HUES48 (cell line): ENCODE results near the gene TCEAL7.

Experiments
- H3K27ac ChIP-seq: one replicate; pipeline ENCODE4 v1.7.0; 2013; ENCODE audit warnings: low read depth, low read length, inconsistent platforms
- H3K27me3 ChIP-seq: 2 replicates; pipeline ENCODE4 v1.6.1; 2013; ENCODE audit warnings: mild to moderate bottlenecking, low read length; ENCODE audit not compliant: control insufficient read depth, insufficient read depth
- H3K36me3 ChIP-seq: 2 replicates; pipeline ENCODE4 v1.6.1; 2013; ENCODE audit warnings: low read length; ENCODE audit not compliant: control insufficient read depth, insufficient read depth
- H3K4me1 ChIP-seq: 2 replicates; pipeline ENCODE4 v1.6.1; 2013; ENCODE audit warnings: mild to moderate bottlenecking, low read length; ENCODE audit not compliant: control insufficient read depth, insufficient read depth
- H3K4me3 ChIP-seq: 2 replicates; pipeline ENCODE4 v1.5.1; 2013; ENCODE audit warnings: mild to moderate bottlenecking, low read depth, low read length
- H3K9ac ChIP-seq: 2 replicates; pipeline ENCODE4 v1.6.1; 2013; ENCODE audit warnings: mild to moderate bottlenecking, low read depth, low read length, moderate library complexity
- H3K9me3 ChIP-seq: 2 replicates; pipeline ENCODE4 v1.6.1; 2013; ENCODE audit warnings: low read length; ENCODE audit not compliant: control insufficient read depth, insufficient read depth

The TCEAL7 gene

DNA sequence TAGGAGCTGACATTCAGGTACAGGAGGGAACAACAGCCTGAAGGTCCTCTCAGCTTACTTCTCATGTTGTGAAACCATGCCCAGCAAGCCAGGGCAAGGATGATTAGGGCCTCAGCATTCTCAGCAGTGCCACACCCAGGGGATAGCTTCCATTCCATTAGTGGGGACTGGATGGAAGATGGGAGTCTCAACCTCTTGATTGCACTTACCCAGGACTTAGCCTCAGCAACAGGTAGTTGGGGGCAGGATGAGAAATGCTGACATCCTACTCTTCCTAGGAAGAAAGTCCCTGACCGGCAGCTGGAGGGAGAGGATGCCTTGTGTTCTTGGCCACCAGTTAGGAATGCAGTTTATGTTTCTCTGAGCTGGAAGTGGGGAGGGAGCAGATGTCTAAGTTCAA lies 37.5 kb downstream of the TCEAL7 start:
- no peak overlapping the region for H3K4me3 ChIP-seq

DNA sequence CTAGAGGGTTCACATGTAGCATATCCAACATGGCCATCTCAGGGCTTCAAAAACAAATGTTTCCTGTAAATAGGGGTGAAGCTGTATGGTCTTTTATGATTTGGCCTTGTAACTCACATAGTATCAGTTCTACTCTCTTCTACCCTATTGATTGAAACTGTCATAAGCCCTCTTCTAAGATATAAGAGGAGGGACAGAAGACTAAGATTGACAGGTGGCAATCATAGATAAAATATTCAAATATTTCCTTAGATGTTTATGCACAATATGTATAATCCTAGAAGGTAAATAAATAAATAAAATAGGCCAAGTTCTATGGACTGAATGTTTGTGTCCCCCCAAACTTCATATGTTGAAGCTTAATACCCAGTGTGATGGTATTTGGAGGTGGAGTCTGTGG lies 39.4 kb downstream of the TCEAL7 start:
- Histone ChIP-seq H3K27ac (no peak overlapping the region), H3K9me3 (no peaks in the 10 kb centered on the region), H3K9ac (no peak overlapping the region), H3K27me3 (peaks cover 5% of the 10 kb centered on the region; the same call in 1 of the 2 replicates), H3K4me1 (peaks cover 22% of the 10 kb centered on the region), H3K4me3 (no peak overlapping the region), H3K36me3 (no peaks in the 10 kb centered on the region)

More for the DNA sequence above, 37.5 kb downstream of the TCEAL7 start:
- H3K27ac ChIP-seq = no peak overlapping the region
- H3K36me3 ChIP-seq = no peaks in the 10 kb centered on the region
- no peak overlapping the region for H3K9ac ChIP-seq
- H3K4me1 ChIP-seq = peaks cover 25% of the 10 kb centered on the region
- H3K27me3 ChIP-seq = peaks cover 5% of the 10 kb centered on the region; the same call in 1 of the 2 replicates
- no peaks in the 10 kb centered on the region for H3K9me3 ChIP-seq

DNA sequence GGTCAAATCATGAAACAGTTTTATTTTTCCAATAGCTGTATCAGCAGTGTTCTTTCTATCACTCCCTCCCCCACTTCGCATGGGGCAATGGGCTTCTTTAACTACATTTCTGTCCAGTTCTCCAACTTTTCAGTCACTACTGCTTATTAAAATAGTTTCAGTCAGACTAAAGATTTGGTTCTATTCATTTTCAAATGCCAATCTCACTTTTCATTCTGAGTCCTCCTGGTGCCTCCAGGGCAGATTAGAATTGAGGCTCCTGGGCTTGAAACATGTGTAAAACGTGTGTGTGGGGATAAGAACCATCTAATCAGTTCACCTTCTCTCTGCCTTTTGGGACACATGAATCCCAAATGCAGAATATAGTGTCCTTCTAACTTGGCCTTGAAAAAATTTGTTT lies 42.8 kb downstream of the TCEAL7 start:
- no peak overlapping the region for H3K4me3 ChIP-seq
- peaks cover 5% of the 10 kb centered on the region; the same call in 1 of the 2 replicates for H3K27me3 ChIP-seq
- H3K9me3 ChIP-seq = no peaks in the 10 kb centered on the region
- H3K4me1 ChIP-seq = peaks cover 22% of the 10 kb centered on the region
- H3K9ac ChIP-seq = no peak overlapping the region
- peaks cover 8% of the 10 kb centered on the region for H3K36me3 ChIP-seq
- H3K27ac ChIP-seq = no peak overlapping the region

DNA sequence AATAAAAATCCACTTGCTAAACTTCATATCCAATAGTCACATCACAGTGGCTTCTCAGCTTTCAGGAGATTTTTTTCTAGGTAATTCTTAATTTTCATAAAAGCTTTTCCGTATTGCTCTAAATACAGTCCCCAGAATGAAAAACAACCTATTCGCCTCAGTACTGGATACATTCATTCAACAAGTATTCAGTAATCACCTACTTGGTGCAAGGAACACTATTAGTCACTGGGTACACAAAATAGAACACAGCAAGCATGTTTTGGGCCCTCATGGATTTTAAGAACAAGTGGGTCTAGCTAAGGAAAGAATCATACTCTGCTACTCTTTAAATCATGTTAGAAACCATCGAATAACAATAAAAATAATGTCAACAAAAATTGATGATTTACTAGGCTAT lies 43.5 kb downstream of the TCEAL7 start:
- peaks cover 18% of the 10 kb centered on the region for H3K4me1 ChIP-seq
- peaks cover 13% of the 10 kb centered on the region for H3K36me3 ChIP-seq
- H3K9ac ChIP-seq = no peak overlapping the region
- H3K27ac ChIP-seq = no peak overlapping the region
- no peak overlapping the region for H3K4me3 ChIP-seq
- H3K9me3 ChIP-seq = no peaks in the 10 kb centered on the region
- H3K27me3 ChIP-seq = peaks cover 5% of the 10 kb centered on the region; the same call in 1 of the 2 replicates

DNA sequence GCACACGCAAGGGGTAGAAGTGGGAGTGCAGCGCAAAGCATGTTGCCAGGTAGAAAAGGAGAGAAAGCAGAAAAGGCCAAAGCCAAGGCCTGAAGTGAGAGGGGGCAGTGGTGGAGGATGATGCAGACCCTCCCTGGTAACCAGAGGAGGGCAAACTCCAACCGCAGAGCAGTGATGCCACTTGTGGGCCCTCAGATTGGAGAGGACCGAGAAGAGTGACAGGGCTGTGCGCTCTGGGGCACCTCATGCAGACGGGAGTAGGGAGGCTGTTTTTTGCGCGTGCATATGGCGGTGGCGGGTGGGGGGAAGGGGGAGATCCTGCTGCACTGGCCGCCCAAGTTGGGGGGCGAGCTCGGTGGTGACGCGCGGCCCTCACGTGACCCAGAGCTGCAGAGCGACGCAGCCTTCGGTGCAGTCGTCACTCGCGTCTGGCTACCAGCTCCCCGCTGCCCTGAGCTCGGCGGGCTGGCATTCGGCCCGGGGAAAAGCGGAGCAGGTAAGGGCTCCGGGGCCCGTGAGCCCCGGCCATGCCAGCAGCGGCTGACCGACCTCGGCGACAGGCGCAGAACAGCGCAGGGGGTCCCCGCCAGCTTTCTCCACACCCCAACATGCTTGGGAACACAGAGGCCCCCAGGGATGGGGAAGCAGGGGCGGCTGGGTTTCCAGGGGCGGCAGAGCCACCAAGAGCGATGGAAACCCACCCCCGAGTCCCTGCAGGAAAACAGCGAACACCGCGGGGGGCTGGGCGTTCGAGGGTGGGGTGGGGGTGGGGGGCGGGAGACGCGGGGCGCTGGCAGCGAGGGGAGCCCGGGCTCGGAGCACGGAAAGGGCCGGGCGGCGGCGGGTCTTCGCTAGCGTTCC lies 46.3 kb downstream of the TCEAL7 start, which contains the start of gene BEX3:
Gene BEX3, plus strand, starts transcription at position 421 of the 861 bp plus-strand sequence. CDS start 984 bp downstream, outside the sequence.
- H3K27me3 ChIP-seq = no peaks in the 10 kb centered on the region
- H3K4me1 ChIP-seq = peaks cover 14% of the 10 kb centered on the region
- H3K9ac ChIP-seq = peak within 1 kb of the TSS; percentile 96
- H3K36me3 ChIP-seq = peaks cover 34% of the 10 kb centered on the region
- H3K9me3 ChIP-seq = no peaks in the 10 kb centered on the region
- H3K4me3 ChIP-seq = peak within 1 kb of the TSS; percentile 87
- H3K27ac ChIP-seq = peak within 1 kb of the TSS; percentile 95

DNA sequence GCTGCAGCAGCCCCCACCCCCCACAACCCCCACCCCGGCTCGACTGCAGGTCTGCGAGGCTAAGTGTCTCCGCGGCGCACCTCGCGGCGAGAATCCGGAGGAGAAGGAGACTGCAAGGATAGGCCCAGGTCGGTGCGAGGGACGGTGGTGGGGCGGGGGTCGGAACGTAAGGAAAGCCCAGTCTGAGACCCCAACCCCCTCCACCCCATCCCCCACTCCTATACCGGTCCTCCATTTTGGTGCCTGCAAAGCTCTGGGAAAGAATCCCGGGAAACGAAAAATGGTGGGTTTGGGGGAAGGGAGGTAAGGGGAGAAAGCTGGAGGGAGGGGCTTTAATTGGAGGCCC lies 46.9 kb downstream of the TCEAL7 start:
- Histone ChIP-seq H3K27ac (peak overlapping the region; percentile 95), H3K4me3 (peak overlapping the region; percentile 87), H3K36me3 (peaks cover 34% of the 10 kb centered on the region), H3K9ac (peak overlapping the region; percentile 80), H3K27me3 (no peaks in the 10 kb centered on the region), H3K4me1 (peaks cover 14% of the 10 kb centered on the region), H3K9me3 (no peaks in the 10 kb centered on the region)

DNA sequence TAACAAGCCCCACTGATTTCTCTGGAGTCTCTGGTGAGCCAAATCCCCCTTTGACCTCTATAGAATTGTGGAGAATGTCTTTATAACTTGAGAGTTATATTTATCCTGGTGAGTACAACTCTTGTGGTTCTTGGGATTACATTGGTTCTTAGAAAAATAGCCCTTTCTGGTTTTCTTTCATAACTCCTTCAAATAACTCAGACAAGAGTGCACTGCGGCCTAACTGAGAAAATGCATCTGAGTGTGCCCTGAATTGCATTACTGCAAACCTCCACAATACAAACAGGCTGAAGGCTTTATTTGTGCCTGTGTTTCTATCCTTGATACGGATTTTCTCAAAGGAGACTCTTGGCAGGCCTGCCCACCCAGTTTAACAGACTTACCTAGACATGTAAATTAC lies 49.0 kb downstream of the TCEAL7 start:
- Histone ChIP-seq H3K4me3 (no peak overlapping the region), H3K27me3 (no peaks in the 10 kb centered on the region), H3K27ac (no peak overlapping the region), H3K9ac (no peak overlapping the region), H3K4me1 (peaks cover 14% of the 10 kb centered on the region), H3K9me3 (no peaks in the 10 kb centered on the region), H3K36me3 (peaks cover 34% of the 10 kb centered on the region)
